GM21381 (cell line): ENCODE results near the gene CCBE1.
"Not testable (repeated sequence)": the region's sequence is repeated elsewhere in the genome, so short reads cannot be mapped to it uniquely, and the experiment has no call there.

ENCODE experiments used
- ATAC-seq: cut with Tn5 transposase; IDR thresholded peaks from one replicate; pipeline ENCODE4 v1.9.1; 2021; ENCODE audit warnings: mild to moderate bottlenecking, moderate library complexity; ENCODE audit not compliant: unreplicated experiment

CCBE1 gene

DNA sequence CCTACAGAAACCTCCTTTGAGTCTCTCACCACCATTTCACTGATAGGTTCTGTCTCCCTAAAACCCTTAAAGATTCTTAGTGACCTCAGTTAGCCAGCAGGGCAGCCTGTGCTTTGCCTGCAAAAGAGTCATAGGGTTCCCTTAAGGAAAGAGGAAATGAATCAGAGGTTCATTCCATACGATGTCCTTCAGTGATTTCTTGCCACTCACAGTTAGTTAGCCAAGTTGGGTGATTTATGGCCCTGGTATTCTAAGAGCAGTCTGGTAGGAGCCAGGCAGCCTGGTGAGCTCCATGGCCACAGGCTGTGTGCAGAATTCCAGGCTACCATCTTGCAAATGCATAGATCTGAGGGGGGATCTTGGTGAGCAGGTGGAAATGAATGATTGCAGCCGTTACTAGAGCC lies 18.7 kb upstream of the CCBE1 start:
- ATAC-seq, result no peak

DNA sequence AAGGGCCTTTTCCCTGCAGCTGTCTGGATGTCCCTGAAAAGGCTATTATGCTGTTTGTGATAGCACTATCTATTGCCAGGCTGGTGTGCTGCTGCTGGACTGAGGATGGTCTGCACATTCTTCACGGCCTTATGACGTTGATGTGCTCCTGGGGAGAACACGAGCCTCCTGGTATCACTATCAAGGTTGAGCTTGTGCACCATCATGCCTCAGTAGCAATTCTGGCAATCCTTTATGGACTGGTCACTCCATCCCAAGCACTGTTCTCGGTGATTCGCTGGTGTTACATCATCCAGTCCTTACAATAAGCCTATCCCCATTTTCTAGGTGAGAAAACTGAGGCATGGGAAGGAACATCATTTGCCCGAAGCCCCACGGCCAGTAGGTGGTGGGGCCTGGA lies 18.2 kb upstream of the CCBE1 start:
- ATAC-seq, result no peak

DNA sequence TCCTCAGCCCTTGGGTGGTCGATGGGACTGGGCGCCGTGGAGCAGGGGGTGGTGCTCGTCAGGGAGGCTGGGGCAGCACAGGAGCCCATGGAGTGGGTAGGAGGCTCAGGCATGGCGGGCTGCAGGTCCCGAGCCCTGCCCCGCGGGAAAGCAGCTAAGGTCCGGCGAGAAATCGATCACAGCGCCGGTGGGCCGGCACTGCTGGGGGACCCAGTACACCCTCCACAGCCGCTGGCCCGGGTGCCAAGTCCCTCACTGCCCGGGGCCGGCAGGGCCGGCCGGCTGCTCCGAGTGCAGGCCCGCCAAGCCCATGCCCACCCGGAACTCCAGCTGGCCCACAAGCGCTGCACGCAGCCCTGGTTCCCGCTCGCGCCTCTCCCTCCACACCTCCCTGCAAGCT lies 16.9 kb upstream of the CCBE1 start:
- not testable (repeated sequence) for ATAC-seq

DNA sequence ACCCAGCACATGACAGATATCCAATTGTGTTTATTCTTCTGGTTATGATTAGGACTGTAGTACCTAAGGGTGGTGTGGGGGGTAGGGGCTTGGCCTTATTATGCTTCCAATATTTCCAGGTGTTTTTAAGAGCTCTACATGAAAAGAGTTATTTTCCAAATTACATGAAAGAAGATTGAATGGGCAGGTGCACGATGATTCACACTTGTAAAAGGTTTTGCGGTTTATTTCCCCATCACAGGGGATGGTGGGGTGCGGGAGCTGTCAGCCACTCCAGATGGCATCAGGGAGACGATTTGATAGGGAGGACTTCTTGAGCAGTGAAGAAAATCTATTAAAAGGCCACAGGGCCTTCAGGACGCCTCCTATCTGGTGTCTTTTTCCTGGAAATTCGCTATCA lies 15.1 kb upstream of the CCBE1 start:
- no peak for ATAC-seq

DNA sequence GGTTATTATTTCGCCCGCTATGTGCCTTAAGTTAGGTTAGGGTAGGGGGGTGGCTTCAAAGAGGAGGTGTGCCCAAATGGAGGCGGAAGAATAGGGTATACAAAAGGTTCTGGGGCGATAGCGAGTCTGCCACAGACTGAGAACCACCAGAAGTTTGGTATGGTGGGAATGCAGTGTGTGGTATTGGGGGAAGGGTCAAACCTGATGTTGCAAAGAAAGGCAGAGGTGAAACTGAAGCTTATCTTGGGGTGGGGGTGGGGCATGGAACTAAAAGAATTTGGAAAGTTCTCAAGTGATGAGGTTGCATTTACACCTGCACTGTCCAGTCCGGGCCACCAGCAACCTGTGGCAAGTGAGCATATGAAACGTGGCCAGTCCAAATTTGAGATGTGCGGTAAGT lies 11.8 kb upstream of the CCBE1 start:
- ATAC-seq, result no peak

DNA sequence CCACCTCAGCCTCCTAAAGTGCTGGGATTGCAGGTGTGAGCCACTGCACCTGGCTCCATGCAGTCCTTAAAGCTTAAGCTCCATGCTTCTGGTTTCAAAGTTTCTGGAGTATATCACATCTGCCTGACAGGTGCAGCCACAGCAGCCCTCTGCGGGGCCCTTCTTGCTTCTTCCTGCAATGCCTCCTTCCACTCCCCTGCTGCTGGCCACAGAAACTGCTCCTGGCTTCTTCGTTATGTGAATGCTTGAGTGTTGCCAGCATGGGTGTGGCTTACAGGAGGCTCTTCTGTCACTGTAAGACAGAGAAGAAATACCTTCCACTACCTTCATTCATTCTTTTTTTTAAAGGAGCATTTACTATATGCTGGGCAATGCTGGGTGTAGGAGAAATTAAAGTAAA lies 10.1 kb upstream of the CCBE1 start:
- ATAC-seq, result no peak

DNA sequence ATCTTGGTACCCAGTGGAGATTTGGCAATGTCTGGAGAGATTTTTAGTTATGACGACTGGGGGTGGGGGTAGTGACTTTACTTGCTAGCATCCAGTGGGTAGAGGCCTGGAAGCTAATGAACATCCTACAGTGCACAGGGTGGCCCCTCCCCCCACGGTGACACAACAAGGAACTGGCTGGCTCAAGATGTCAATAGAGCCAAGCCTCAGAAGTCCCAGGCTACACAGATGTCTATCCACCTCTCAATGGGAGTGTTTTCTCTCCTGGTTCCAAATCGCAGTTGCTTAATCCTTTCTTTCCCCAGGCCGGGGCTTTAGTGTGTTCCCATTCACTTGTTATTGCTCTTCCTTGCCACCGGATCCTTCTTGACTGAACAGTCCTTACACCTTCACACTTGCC lies 9.3 kb upstream of the CCBE1 start:
- ATAC-seq, result no peak

DNA sequence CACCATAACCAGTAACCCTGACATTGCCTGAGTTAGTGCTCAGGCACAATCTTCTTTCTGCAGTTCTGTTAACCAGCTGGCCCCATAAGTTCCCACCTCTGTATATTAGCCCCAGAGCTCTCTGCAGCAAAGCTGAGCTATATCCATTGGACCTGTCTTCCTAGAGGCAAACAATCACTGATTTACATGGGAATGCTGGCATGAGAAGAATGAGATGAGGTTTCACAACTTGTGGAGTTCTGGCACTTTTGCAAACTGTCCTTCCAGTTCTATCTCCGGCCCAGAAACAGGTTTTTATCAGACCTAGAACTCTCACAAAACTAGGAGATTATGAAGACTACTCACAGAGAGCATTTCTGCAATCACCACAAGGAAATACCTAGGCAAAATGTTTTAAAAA lies 7.9 kb upstream of the CCBE1 start:
- no peak for ATAC-seq

DNA sequence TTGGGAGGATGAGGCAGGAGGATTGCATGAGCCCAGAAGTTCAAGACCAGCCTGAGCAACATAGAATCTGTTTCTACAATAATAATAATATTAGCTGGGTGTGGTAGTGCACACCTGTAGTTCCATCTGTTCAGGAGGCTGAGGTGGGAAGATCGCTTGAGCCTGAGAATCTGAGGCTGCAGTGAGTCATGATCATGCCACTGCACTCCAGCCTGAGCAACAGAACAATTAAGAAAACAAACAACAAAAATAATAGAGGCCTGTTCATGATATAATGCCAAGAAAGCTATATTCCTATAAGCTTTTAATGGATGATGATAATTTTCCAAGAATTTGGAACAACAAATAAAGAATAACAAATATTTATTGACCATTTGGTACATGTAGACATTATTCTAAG lies 6.9 kb upstream of the CCBE1 start:
- no peak for ATAC-seq

DNA sequence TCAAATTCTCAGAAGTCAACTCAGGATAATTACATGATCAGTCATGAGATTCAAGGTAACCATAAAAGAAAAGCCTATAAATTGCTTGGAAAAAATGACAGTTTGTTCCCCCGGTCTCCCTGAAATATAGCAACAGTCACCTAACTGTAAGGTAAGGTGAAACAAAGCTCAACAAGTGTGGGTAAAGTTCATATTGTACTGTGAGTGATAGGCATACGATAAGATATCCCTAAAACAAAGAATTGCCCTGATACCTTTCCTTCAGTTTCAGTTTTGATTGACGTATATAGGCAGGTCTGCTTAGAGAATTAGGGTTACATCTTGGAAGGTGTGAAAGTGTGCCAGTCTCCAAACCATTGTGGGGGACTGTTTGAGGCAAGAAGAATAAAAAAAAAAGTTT lies 4.0 kb upstream of the CCBE1 start:
- no peak for ATAC-seq

DNA sequence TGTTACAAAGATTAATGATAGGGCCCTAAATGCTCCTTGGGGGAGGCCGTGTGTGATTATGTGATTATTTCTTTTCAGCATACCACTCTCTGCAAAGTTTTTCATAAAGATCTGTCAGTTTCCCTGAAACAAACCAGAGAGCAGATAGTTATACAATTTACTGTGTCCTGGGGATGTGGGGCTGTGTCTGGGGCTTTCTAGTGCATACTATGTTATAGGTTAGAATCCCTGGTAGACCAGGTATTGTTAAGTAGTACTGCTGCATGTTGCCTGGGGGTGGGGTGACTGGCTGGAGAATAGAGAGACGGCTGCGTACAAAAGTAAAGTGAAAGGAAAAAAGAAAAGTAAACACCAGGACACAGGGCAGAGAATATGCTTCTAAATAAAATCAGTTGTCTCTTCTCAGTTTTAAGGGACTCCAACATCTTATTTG lies 3.3 kb upstream of the CCBE1 start:
- ATAC-seq, result no peak

DNA sequence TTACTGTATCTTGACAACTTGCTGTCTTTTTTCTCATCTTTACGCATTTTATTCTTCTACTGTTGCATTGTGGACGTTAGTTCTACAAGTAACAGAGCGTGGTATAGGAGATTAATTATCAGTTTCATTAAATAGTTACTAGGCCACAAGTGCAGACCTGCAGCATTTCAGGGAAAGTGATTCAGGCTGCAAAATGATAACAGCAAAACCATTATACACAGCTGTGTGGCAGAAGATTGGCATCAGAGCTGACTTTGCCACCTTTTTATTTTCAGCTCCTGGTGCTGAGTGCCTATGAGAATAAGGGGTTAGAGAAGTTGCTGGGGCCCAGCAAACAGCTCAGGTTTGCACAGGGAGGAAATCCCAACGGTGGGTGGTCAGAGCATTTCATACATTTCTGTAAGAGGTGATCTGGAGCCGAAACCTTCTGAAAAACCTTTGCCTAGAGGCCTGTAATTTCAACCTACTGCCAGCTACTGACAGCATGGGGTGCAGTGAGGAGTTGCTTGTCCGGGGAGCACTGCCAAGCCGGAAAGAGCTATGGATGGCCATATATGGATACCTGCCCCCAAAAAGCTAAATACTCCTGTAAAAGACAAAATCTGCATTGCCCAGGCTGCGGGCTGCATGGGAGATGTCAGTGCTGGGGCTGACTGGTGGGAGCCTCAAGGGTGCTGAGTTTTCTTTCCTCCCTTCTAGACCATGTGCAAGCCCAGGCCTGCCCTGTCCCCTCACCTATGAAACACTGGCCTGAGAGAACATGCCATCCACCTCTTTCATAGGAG lies 2.7 kb upstream of the CCBE1 start:
- ATAC-seq, result no peak

DNA sequence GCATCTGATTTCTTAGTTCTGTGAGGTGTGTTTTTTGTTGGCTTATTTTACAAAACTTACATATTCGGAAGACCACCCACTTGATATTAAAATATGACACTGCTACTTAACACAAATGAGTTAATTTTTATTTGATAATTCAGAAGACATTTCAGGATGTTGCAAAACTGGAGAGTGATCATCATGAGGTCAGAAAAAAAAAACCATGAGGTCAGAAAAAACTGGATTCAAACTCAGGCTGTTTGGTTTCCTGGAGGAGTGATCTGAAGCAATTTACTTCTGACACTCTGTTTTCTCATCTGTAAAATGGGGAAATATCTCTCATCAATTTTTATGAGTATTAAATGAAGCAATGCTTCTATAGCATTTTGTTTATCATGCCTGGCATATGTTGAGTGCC lies 1.8 kb upstream of the CCBE1 start:
- no peak for ATAC-seq

DNA sequence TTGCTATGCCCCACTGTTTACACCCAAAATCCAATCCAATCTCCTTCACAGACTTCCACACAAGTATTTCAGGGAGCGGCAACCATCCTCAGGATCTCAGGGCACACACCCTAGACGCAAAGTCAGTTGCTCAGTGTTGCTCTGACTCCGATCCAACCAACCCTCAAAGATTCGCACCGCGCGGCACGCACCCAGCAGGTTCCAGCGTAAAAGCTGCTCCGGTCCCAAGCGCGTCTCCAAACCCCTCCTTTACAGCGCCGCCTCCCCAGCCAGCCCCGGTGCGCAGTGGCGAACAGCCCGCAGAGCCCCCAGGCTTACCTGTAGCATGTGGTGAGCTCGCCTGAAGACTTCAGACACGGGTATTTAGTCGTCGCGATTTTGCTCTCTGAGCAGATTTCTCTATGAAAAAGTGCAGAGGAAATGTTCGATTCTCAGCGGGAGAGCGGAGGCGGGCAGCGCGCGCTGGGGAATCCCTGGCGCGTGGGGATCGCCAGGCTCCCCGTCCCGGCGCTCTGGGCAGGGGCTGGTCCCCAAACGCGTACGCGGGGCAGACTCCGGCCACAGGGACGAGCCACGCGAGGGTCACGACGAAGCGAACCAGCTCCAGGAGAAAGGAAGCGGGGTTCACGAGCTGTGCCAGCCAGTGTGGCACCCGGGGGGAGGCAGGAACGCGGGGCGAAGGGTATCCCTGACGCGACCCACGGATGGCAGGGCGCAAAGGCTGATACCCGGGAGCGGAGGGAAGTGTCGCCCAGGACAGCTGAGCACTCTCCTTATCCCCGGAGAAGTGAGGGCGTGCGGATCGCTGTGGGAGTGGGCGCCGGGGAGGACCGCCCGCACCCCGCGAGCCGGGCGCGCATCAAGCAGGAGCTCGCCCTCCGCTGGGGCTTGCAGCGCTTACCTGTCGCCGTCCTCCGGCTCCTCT lies 650 bp downstream of the CCBE1 start:
- ATAC-seq, result peak; percentile 30

DNA sequence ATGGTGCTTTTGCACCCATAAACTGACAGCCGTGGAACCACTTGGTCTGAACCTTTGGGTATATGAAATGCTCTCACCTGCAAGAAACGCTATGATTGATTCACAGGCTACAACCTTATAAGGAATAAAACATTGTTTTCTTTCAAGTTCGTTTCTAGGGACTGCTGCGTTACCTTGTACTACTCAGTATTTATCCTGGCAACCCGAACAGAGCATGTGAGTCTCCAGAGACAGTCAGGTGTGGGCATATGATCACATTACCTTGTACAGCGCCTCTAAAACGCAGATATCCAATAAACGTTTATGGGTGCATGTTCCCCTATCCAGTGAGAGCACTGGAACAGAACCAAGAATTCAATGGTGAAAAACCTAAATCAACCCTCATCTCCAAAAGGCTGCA lies 1.7 kb downstream of the CCBE1 start:
- ATAC-seq, result no peak

DNA sequence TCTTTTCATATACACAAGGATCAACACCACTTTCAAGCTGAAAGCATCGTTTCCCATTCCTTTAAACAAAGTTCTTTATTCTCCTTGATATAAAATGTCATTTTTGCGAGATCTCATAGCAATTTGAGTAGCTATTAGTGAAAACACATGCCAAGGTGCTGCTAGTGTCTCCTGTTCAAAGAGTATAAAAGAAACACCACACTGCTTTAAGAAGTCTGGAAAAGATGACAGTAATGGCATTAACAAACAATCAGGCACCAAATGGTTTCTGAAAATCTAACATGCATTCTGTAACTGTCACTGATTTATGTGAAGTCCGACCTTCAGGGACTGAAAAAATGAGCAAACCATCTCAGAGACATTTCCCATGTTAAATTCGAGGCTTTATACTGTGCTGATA lies 2.4 kb downstream of the CCBE1 start:
- ATAC-seq, result no peak

DNA sequence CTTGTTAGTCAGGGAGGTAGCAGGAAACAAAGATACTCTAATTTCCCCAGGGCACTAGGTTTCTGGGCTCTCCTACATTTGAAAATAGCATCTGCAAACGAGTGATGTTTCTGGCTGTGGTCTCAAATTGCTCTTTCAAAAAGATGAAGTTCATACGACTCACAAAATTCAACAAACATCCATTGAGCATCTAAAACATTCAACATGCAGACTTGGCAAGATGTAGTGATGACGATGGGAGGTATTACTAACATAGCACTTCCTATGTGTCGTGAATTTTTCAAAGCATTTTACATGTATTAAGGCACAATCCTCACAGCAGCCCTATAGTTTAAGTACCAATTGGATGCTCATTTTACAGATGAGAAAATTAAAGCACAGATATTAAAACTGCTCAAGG lies 5.2 kb downstream of the CCBE1 start:
- ATAC-seq, result no peak

DNA sequence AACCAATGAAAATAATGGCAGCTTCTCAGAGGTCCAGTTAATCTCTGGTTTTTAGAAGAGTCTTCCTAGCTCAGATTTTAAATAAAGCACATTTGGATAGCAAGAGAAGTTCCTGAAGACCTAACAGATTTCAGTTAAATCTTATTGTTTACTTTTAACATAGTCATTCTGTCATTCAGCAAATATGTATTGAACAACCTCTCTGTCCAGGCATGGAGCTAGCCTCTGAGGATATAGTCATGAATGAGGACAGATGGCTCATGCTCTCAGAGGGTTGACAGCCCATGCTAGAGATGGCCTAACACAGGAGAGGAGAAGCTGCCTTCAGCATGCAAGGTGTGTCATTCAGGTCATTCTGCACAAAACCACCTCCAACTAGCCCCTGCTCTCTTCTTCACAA lies 6.2 kb downstream of the CCBE1 start:
- no peak for ATAC-seq

DNA sequence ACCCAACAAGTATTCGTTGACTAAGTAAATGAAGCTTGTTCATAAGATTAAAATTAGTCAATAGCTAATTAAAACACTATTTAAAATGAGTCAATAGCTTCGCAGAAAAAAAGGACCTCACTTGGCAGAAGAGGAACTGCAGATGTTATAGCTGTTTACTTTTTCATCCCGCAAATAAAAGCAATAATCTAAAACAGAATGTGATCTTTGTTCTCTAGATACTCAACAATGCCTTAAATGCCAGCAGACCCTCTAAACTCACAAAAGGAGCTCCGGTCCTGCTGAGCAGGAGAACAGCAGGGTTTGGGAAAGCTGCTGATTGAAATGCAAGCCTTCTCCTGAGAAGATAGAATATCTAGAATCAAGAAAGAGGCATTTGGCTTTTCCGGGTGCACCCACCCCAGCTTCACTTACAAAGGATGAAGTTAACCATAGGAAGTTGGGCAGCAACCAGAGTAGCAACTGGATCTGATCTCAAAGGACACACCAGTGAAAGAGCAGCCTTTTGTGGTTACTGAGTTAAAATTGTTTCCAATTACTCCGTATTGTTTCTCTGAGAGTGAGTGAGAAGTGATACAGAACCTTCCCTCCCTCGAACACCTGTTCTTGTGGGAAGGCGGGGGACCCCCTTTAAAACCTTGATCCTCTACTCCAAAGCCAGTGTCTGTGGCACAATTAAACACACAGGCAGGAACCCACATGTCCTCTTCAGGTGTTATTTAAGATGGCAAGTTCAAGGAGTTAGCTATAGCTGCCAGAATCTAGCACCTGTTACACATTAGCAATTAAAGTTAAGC lies 6.8 kb downstream of the CCBE1 start:
- no peak for ATAC-seq

DNA sequence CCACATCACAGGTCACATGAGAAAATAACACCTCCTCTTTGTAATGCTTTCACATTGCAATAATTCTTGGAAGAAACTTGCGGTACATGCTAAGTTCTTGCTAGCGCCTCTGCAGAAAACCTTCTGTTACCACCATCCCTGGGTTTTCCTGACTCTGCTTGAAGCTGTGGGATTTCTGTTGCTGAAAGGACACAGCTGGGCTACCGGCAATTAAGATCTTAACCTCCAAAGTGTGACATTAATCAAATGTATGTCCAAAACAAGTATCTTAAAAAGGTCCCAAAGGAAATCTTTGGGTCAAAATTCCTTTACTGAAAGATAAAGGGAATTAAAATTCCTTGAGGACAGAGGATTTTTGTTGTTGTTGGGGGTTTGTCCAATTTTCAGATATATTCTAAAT lies 7.5 kb downstream of the CCBE1 start:
- ATAC-seq, result no peak

DNA sequence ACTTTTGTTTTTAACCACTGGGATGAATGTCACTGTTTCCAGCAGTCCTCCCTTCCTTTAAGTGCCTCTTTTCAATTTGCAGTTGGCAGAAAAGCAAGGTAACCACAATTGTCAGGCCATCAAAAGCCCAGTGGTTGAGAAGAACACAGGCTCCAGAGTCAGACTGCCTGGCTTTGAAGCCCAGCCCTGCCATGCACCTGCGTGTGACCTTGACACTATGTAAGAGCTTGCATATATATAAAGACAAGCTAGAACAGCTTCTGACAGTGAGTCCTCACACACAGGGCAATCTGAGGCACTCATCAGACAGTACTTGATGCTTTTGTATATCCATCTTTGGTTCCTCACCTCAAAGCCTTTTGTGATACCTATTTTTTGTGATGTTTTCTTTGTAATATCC lies 11.0 kb downstream of the CCBE1 start:
- ATAC-seq, result no peak
